KBM-7 (cell line): ENCODE results near the gene SRD5A3.

Experiments
- DNase-seq: peaks from one replicate; pipeline ENCODE4 v3.0.0-alpha.2; 2015
- in situ Hi-C: fragments of 300-500 bp; cut with MboI; formaldehyde crosslinking; loops from 2 replicates; pipeline ENCODE4 v1.14.3; 2020; ENCODE audit warnings: low sequenced_read_pairs, low pct_unique_long_range_greater_than_20kb, mixed read lengths

The SRD5A3 gene

GRCh38 chr4:55345980-55346850, at the start of gene SRD5A3:
SRD5A3 (plus strand) TSS chr4:55346242; CDS start chr4:55346337, 95 bp downstream.
- DNase-seq = peak; percentile 91
- in situ Hi-C loops = no loop called here

GRCh38 chr4:55297346-55297745, 48.7 kb upstream of the SRD5A3 start:
- no peak for DNase-seq
- in situ Hi-C loops = no loop called here

- in situ Hi-C loops = no loop called here
- no peak for DNase-seq
Measured at GRCh38 chr4:55303760-55304165, 42.3 kb upstream of the SRD5A3 start.

- DNase-seq = no peak
- in situ Hi-C loops = no loop called here
Measured at GRCh38 chr4:55304303-55304702, 41.7 kb upstream of the SRD5A3 start.

GRCh38 chr4:55308071-55308470, 38.0 kb upstream of the SRD5A3 start:
- in situ Hi-C loops = no loop called here
- DNase-seq = no peak

GRCh38 chr4:55311792-55312488, 34.1 kb upstream of the SRD5A3 start:
- in situ Hi-C loops = no loop called here
- DNase-seq = no peak

DNA sequence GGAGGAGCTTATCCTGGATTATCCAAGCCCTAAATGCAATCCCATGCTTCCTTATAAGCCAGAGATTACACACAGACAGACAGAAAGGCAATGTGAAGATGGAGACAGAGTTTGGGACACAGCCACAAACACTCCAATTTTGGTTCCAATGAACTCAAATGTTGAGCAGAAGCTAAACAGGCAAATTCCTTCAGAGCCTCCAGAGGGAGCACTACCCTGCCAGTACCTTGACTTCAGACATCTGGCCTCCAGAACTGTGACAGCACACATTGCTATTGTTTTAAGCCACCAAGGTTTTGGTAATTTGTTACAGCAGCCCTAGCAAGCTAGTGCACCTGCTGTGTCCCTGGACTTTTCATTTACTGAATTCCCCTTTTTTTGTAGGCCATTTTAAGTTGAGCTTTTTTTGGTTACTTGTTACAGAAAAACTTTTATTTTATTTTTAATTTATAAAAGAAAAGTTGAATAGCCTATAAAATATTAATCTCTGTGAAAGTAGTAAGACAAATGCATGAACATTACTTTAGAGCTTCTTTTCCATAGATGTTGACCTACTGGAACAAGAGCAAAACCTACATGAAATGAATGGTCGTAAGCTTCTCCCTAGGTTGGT, 33.4 kb upstream of the SRD5A3 start:
- DNase-seq = peak; percentile 41
- in situ Hi-C loops = no loop called here

GRCh38 chr4:55314141-55314820, 31.8 kb upstream of the SRD5A3 start:
- in situ Hi-C loops = no loop called here
- DNase-seq = no peak

DNA sequence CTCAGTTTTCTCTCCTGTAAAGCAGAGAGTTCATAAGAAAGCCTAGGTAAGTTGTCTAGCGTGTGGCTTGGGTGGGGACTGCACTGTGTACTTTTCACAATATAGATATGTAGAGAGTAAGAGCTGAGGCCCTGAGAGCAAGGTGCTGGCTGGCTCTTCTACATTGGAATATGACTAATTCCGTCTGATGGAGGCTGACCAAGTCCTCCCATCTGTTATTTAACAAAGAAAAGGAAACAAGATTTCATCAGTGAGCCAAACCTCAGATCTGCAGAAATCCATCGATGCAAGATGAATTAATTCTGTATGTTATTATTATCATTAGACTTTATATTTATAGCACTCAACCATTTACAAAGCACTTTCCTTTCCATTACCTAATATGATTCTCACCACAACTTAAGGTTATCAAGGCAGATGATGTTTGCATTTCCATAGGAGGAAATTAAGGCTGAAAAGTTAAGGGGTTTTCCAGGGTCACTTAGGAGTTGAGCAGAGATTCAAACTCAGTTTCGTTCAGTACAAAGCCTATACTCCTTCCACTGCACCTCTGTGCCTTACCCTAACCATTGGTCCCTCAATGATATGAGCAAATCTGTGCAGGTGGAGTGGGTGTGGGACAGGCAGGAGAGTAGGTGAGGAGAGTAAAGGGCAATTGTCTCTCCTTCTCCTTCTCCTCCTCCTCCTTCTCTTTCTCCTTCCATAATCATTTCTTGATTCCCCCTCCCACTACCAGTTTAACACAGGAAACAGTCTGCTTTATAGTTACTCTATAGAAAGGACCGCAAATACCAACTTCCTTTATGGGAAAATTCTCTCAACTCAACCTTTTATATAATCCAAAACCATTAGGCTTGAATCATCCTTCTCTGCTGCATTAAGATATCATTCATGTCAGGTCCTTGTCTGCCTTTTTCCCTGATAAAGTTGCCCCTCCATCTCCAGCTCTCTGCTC, 27.6 kb upstream of the SRD5A3 start:
- in situ Hi-C loops = no loop called here

GRCh38 chr4:55321707-55322264, 24.3 kb upstream of the SRD5A3 start:
- in situ Hi-C loops = no loop called here
- peak; percentile 76 for DNase-seq

More for the DNA sequence above, 27.6 kb upstream of the SRD5A3 start:
- DNase-seq = no peak

- DNase-seq = no peak
- in situ Hi-C loops = no loop called here
Measured at GRCh38 chr4:55323375-55323774, 22.7 kb upstream of the SRD5A3 start.

GRCh38 chr4:55326629-55327028, 19.4 kb upstream of the SRD5A3 start:
- in situ Hi-C loops = no loop called here
- no peak for DNase-seq

GRCh38 chr4:55329012-55329411, 17.0 kb upstream of the SRD5A3 start:
- DNase-seq = no peak
- in situ Hi-C loops = no loop called here

DNA sequence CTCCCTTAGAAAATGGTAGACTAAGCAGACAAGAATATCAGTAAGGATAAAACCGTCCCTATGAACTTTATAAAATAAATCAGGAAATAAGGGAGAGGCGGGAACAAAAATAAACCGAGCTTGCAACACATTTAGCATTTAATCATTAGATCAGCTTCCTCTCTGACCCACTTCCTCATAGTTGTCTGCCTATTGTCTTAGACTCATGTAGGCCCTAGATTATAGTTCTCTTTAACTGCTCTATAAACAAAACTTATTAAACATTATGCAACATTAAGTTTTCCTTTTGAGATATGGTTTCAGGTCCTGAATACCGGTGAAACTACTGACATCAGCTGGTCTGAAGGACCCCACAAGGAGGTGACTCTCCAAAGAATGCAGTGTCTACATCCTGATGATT, 15.8 kb upstream of the SRD5A3 start:
- peak; percentile 39 for DNase-seq
- in situ Hi-C loops = no loop called here

GRCh38 chr4:55336138-55337034, 9.7 kb upstream of the SRD5A3 start:
- in situ Hi-C loops = no loop called here
- peak; percentile 94 for DNase-seq

DNA sequence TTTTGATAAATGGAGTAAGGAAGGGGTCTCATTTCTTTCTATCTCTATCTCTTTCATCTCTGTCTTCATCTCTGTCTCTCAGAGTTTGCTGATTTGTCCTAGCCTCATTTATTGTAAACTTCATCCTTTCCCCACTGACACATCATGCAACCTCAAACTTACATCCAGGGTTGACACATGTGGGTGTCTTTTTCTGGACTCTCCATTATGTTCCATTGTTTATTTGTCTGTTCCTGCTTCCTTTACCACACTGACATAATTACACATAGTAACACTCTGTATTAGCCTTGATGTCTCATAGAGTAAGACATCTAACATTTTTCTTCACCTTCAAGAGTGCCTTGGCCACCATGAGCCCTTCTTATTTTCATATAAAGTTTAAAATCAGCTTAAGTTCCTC, 8.1 kb upstream of the SRD5A3 start:
- in situ Hi-C loops = no loop called here
- no peak for DNase-seq

- in situ Hi-C loops = no loop called here
- no peak for DNase-seq
Measured at GRCh38 chr4:55338486-55338885, 7.6 kb upstream of the SRD5A3 start.
